ENCODE data around the gene PLD4.
A peak's percentile ranks its signal among the peaks of the same experiment; 100 is the strongest.

PLD4 gene

GRCh38 chr14:104928391-104929133 is 3.9 kb downstream of the PLD4 start:
- DNase-seq: no peak

DNA sequence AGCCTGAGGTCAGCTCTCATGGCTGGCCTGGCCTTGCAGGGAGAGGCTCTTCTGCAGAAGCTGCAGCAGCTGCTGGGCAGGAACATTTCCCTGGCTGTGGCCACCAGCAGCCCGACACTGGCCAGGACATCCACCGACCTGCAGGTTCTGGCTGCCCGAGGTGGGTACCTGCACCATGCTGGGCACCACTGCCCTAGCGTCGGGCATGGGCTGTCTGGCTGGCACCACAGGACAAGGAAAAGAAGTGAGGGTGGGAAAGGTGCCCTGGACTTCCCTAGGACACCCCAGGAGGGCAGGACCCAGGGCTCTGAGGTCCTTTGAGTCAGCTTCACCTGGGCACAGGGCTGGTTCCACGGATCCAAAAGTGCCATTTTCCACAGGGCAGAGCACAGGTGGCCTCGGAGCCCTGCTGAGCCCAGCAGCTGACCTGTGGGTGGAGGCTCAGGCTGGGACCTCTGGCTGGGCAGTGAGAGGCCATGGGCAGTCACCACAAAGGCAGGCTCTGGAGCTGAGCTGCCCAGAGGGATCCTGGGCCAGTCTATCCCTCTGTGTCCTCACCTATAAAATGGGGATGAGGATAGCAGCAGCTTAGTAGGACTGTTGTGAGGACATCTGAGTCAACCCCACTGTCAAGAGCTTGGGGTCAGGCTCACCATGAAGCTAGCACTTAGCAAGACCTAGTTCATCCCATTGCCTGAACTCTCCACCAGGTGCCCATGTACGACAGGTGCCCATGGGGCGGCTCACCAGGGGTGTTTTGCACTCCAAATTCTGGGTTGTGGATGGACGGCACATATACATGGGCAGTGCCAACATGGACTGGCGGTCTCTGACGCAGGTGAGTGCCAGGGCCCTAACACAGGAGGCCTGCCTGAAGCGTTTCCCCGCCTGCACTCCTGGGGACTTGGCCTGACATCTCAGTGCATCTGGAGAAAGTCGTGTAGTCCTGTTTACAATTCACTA is 4.9 kb downstream of the PLD4 start:
- DNase-seq: no peak

- DNase-seq: no peak
These were observed 6.0 kb downstream of the PLD4 start for GRCh38 chr14:104930526-104931303.

DNA sequence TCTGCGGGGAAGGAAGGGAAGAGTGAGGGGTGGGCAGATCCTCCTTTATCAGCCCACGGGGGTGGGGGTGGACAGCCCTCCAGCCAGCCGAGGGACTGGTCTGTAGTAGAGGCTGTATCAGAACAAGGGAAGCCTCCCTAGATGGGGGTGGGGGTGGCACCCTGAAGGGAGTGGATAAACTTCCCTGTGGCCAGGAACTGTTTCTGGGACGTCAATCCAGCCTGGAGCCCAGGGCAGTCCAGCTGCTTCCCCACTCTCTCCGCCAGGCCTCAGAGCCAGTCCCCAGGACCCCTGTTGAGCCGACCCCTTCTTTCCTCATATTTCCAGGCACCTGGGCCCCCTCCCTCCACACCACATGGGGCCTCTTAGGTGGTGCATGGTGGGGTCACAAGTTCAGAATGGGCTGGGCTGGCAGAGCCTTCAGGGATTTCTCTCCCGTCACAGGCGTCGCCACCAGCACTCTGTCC is 6.7 kb downstream of the PLD4 start:
- DNase-seq: no peak

GRCh38 chr14:104931771-104932675 is 7.3 kb downstream of the PLD4 start:
- DNase-seq: no peak

DNA sequence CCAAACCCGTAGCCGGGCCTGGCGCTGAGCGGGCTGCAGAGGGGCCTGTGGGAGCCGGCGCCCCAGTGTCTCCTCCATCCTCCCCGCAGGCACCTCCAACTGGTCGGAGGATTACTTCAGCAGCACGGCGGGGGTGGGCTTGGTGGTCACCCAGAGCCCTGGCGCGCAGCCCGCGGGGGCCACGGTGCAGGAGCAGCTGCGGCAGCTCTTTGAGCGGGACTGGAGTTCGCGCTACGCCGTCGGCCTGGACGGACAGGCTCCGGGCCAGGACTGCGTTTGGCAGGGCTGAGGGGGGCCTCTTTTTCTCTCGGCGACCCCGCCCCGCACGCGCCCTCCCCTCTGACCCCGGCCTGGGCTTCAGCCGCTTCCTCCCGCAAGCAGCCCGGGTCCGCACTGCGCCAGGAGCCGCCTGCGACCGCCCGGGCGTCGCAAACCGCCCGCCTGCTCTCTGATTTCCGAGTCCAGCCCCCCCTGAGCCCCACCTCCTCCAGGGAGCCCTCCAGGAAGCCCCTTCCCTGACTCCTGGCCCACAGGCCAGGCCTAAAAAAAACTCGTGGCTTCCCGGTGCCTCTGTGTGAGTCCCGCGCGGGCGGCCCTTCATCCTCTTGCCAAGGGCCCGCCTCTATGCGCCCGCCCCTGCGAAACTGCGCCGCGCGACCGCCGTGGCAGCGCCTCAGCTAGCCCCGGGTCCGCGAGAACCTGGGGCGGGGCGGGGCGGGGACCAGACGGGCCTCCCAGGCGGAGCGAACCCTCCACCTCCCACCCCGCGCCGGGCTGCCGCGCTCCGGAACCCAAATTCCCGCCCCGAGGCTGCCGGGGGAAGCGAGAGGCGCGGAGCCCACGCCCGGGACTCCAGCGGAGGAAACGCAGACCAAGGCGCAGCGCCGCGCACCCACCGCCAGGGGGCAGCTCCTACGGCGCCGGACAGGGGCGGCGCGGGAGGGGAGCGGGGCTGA is 8.3 kb downstream of the PLD4 start:
- DNase-seq: peak; percentile 74

GRCh38 chr14:104933746-104934733 is 9.4 kb downstream of the PLD4 start:
- no peak for DNase-seq

DNA sequence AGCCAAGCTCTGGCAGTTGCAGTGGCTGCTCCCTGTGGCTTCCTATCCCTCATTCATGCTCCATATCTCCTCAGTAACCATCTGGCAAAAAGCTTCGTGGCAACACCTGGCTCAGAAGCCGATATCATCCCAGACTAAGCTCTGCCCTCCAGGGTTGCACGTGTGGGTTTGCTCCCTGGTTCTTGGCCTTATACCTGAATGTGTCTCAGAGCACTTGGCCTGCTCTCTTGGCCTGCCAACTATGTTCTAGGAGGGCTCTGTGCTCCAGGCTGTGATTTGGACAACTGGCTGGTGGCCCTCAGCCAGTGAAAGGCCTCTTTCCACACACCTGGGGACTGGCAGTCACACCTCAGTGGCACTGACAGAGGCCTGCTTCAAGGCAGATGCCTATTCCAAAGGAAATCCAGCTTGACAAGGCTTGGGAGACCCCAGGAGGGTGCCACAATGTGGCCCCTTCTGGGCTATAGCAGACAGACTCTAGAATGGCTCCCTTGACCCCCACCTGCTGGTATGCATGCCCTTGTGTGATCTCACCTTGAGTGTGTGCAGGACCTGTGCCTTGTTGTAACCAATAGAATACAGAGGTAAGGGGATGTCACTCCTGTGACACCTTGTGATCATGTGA is 10.5 kb downstream of the PLD4 start:
- no peak for DNase-seq

DNA sequence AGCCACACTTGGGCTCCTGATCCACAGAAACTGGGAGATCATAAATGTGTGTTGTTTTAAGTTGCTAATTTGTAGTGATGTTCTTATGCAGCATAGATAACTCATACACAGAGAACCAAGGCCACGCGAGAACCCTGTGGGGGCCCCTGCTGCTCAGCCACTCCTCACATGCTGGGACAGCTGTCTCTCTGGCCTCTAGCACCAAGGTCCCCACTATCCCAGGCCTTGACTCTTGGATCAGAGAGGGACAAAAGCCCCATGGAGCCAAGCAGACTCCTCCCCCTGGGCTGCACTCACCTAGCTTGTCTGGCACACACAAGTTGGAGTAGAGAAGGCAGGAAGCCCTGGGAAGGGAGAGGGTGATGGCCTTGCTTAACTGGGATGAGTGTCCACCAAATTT is 11.3 kb downstream of the PLD4 start:
- DNase-seq: no peak

- DNase-seq: no peak
These were observed 11.9 kb downstream of the PLD4 start for GRCh38 chr14:104936361-104937155.

DNA sequence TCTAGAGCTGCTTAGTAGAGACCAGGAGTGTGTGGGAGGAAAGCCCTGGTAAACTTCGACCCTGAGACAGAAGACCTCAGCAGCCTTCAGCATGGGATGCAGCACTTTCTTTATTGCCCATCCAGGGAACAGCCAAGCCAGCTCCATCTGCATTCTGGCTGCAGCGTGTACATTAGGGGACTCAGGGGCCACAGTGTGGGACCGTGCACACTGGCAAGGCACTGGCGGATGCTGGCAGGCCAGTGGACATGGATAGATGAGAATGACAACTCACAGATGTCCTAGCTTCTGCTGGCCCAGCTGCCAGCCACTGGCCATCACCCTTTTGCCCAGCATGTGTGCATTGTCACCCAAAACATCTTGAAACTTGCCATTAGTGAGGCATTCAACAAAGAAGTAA is 12.5 kb downstream of the PLD4 start:
- no peak for DNase-seq

GRCh38 chr14:104937694-104938365 is 13.2 kb downstream of the PLD4 start:
- DNase-seq: no peak

DNA sequence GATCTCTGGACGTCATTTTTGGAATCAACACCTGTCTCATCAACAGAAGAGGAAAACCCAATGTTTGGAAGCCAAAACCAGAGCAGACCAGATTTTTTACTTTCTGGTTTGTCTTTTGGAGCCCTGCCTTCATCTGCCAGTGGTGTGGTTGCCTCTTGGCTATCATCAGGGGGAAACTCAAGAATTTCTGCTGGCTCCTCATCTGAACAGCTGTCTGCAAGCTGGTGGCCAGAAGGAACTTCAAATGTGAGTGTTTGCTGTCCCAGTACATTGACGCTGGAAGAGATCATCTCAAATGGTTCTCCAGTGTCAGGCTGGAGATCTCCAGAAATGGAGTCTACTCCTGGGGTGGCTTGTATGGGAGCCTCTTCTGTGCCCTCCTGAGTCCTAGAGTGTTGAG is 13.8 kb downstream of the PLD4 start:
- no peak for DNase-seq

GRCh38 chr14:104938960-104939359 is 14.3 kb downstream of the PLD4 start:
- DNase-seq: no peak

GRCh38 chr14:104939666-104940410 is 15.2 kb downstream of the PLD4 start:
- DNase-seq: no peak

GRCh38 chr14:104940526-104941150 is 16.0 kb downstream of the PLD4 start:
- no peak for DNase-seq

Measured in central memory CD4-positive, alpha-beta T cell (primary cell).